Measurements from ENCODE around the gene RAB7B.

DNA sequence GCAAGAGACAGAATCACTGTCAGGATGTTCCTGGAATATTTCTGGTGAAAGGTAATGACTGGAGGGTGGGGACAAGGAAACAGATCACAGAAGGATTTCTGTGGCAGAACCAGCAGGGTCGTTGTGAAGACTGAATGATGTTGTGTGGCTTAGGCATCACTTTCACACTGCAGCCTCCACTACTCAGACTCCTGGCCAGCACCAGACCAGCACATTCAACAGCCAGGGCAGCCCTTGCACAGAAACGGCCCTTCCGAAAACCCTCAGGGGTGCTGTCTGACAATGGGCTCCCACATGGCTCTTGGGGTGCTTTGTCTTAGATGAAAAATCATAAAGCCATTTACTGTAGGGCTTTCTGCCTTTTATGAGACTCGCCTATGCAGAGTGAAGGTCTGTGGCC is 3.8 kb upstream of the RAB7B start:
- TF ChIP-seq GABPA (IDR thresholded peaks at IDR 0.05; ENCODE audit: low read depth), result no peak
- TF ChIP-seq, protein P1, sequence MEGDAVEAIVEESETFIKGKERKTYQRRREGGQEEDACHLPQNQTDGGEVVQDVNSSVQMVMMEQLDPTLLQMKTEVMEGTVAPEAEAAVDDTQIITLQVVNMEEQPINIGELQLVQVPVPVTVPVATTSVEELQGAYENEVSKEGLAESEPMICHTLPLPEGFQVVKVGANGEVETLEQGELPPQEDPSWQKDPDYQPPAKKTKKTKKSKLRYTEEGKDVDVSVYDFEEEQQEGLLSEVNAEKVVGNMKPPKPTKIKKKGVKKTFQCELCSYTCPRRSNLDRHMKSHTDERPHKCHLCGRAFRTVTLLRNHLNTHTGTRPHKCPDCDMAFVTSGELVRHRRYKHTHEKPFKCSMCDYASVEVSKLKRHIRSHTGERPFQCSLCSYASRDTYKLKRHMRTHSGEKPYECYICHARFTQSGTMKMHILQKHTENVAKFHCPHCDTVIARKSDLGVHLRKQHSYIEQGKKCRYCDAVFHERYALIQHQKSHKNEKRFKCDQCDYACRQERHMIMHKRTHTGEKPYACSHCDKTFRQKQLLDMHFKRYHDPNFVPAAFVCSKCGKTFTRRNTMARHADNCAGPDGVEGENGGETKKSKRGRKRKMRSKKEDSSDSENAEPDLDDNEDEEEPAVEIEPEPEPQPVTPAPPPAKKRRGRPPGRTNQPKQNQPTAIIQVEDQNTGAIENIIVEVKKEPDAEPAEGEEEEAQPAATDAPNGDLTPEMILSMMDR (IDR thresholded peaks at IDR 0.05; ENCODE audit: insufficient read depth, low read length), result no peak

Data from HL-60 (cell line).